ENCODE measurements around the gene VARS2.
"Not testable (repeated sequence)": the region's sequence is repeated elsewhere in the genome, so short reads cannot be mapped to it uniquely, and the experiment has no call there.

Gene VARS2

GRCh38 chr6:30918670-30919069 lies 4.6 kb downstream of the VARS2 start:
- Histone ChIP-seq H3K9ac (ENCODE audit: low read length) (no peak overlapping the region), H4K20me1 (ENCODE audit: insufficient read depth, low read length) (no peaks in the 10 kb centered on the region), H3K4me3 (ENCODE audit: low read length) (no peak overlapping the region)

GRCh38 chr6:30922447-30922852 lies 8.4 kb downstream of the VARS2 start:
- Histone ChIP-seq H2AFZ (ENCODE audit: low read length) (no peak overlapping the region), H3K9me2 (replicated peaks; ENCODE audit: insufficient read depth, low read length) (no peaks in the 10 kb centered on the region), H3K9me3 (replicated peaks; ENCODE audit: insufficient read depth, low read length) (no peaks in the 10 kb centered on the region), H3K9ac (ENCODE audit: low read length) (no peak overlapping the region), H3K27me3 (replicated peaks; ENCODE audit: insufficient read depth, low read length) (no peaks in the 10 kb centered on the region), H4K20me1 (ENCODE audit: insufficient read depth, low read length) (no peaks in the 10 kb centered on the region), H3K79me2 (ENCODE audit: low read length) (no peaks in the 10 kb centered on the region), H3F3A (ENCODE audit: insufficient read depth, low read length) (no peaks in the 10 kb centered on the region), H3K4me2 (ENCODE audit: low read depth, low read length) (no peak overlapping the region), H3K4me3 (ENCODE audit: low read length) (no peak overlapping the region), H3K27ac (ENCODE audit: low read length) (no peak overlapping the region), H3K4me1 (ENCODE audit: low read length) (no peaks in the 10 kb centered on the region), H3K36me3 (replicated peaks; ENCODE audit: insufficient read depth, low read length) (no peaks in the 10 kb centered on the region)
- no peak for TF ChIP-seq EZH2phosphoT487 (IDR thresholded peaks at IDR 0.05; ENCODE audit: low read length)
- no peak for DNase-seq

More at GRCh38 chr6:30918670-30919069, 4.6 kb downstream of the VARS2 start:
- Histone ChIP-seq H3K9me3 (replicated peaks; ENCODE audit: insufficient read depth, low read length) (no peaks in the 10 kb centered on the region), H3K4me2 (ENCODE audit: low read depth, low read length) (no peak overlapping the region), H3F3A (ENCODE audit: insufficient read depth, low read length) (no peaks in the 10 kb centered on the region; the same call in 1 of the 2 replicates), H2AFZ (ENCODE audit: low read length) (no peak overlapping the region), H3K36me3 (replicated peaks; ENCODE audit: insufficient read depth, low read length) (no peaks in the 10 kb centered on the region), H3K79me2 (ENCODE audit: low read length) (no peaks in the 10 kb centered on the region), H3K9me2 (replicated peaks; ENCODE audit: insufficient read depth, low read length) (no peaks in the 10 kb centered on the region), H3K4me1 (ENCODE audit: low read length) (peaks cover 8% of the 10 kb centered on the region; the same call in 1 of the 2 replicates), H3K27ac (ENCODE audit: low read length) (no peak overlapping the region), H3K27me3 (replicated peaks; ENCODE audit: insufficient read depth, low read length) (no peaks in the 10 kb centered on the region)
- DNase-seq, result no peak
- no peak for TF ChIP-seq CTCF (IDR thresholded peaks at IDR 0.05; ENCODE audit: low read length)
- TF ChIP-seq EZH2phosphoT487 (IDR thresholded peaks at IDR 0.05; ENCODE audit: low read length), result no peak
- no peak for TF ChIP-seq EZH2 (optimal IDR thresholded peaks at IDR 0.05; ENCODE audit: low read depth, low read length)

- H3F3A ChIP-seq (ENCODE audit: insufficient read depth, low read length), result not testable (repeated sequence)
Observed at GRCh38 chr6:30924040-30924627, 10.1 kb downstream of the VARS2 start.

GRCh38 chr6:30926644-30927043 lies 12.6 kb downstream of the VARS2 start:
- no peak for DNase-seq
- H3F3A ChIP-seq (ENCODE audit: insufficient read depth, low read length), result no peaks in the 10 kb centered on the region
- TF ChIP-seq EZH2phosphoT487 (IDR thresholded peaks at IDR 0.05; ENCODE audit: low read length) (no peak), EZH2 (optimal IDR thresholded peaks at IDR 0.05; ENCODE audit: low read depth, low read length) (no peak), CTCF (IDR thresholded peaks at IDR 0.05; ENCODE audit: low read length) (no peak)
- H3K4me2 ChIP-seq (ENCODE audit: low read depth, low read length), result no peak overlapping the region
- H3K27ac ChIP-seq (ENCODE audit: low read length), result no peak overlapping the region
- no peaks in the 10 kb centered on the region for H3K79me2 ChIP-seq (ENCODE audit: low read length)
- H3K9ac ChIP-seq (ENCODE audit: low read length), result no peak overlapping the region
- H3K36me3 ChIP-seq (replicated peaks; ENCODE audit: insufficient read depth, low read length), result no peaks in the 10 kb centered on the region
- H3K4me3 ChIP-seq (ENCODE audit: low read length), result no peak overlapping the region
- H3K4me1 ChIP-seq (ENCODE audit: low read length), result no peaks in the 10 kb centered on the region
- H2AFZ ChIP-seq (ENCODE audit: low read length), result no peak overlapping the region
- no peaks in the 10 kb centered on the region for H3K9me2 ChIP-seq (replicated peaks; ENCODE audit: insufficient read depth, low read length)
- no peaks in the 10 kb centered on the region for H3K27me3 ChIP-seq (replicated peaks; ENCODE audit: insufficient read depth, low read length)
- H4K20me1 ChIP-seq (ENCODE audit: insufficient read depth, low read length), result no peaks in the 10 kb centered on the region
- no peaks in the 10 kb centered on the region for H3K9me3 ChIP-seq (replicated peaks; ENCODE audit: insufficient read depth, low read length)

More at GRCh38 chr6:30924040-30924627, 10.1 kb downstream of the VARS2 start:
- H3K36me3 ChIP-seq (replicated peaks; ENCODE audit: insufficient read depth, low read length); H3K27ac ChIP-seq (ENCODE audit: low read length); H2AFZ ChIP-seq (ENCODE audit: low read length); H4K20me1 ChIP-seq (ENCODE audit: insufficient read depth, low read length); H3K4me3 ChIP-seq (ENCODE audit: low read length); H3K9ac ChIP-seq (ENCODE audit: low read length); H3K4me2 ChIP-seq (ENCODE audit: low read depth, low read length); DNase-seq; H3K27me3 ChIP-seq (replicated peaks; ENCODE audit: insufficient read depth, low read length); H3K4me1 ChIP-seq (ENCODE audit: low read length); H3K9me3 ChIP-seq (replicated peaks; ENCODE audit: insufficient read depth, low read length); H3K79me2 ChIP-seq (ENCODE audit: low read length); H3K9me2 ChIP-seq (replicated peaks; ENCODE audit: insufficient read depth, low read length): not testable (repeated sequence)

- not testable (repeated sequence) for H3K4me1 ChIP-seq (ENCODE audit: low read length); H3K36me3 ChIP-seq (replicated peaks; ENCODE audit: insufficient read depth, low read length)
Observed at GRCh38 chr6:30927080-30927479, 13.0 kb downstream of the VARS2 start.

More at GRCh38 chr6:30927080-30927479, 13.0 kb downstream of the VARS2 start:
- not testable (repeated sequence) for H3K79me2 ChIP-seq (ENCODE audit: low read length); H3K4me2 ChIP-seq (ENCODE audit: low read depth, low read length); H3K9ac ChIP-seq (ENCODE audit: low read length); H4K20me1 ChIP-seq (ENCODE audit: insufficient read depth, low read length); H3K9me2 ChIP-seq (replicated peaks; ENCODE audit: insufficient read depth, low read length); H3K27me3 ChIP-seq (replicated peaks; ENCODE audit: insufficient read depth, low read length); H2AFZ ChIP-seq (ENCODE audit: low read length); H3K27ac ChIP-seq (ENCODE audit: low read length); DNase-seq; H3K9me3 ChIP-seq (replicated peaks; ENCODE audit: insufficient read depth, low read length); H3F3A ChIP-seq (ENCODE audit: insufficient read depth, low read length); H3K4me3 ChIP-seq (ENCODE audit: low read length)

Measured in MM.1S (cell line).